ENCODE results near the gene OTUB2.

DNA sequence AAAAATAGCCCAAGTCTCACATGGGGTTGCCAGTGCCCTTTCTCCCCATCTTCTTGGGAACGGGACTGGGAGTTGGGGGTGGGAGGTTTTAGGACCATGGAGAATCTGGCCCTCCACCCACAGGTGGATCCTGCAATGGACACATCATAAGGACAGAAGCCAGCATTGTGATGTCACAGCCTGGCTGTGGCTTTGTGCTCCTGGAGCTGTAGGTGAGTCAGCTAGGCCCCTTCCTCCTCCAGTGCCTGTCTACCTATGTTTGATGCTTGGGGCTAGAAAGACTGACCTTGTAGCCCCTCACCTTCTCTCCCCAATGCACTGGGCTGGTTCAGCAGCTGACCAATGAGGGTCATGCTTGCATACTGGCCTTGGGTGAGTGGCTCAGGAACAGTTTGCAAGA lies 29.1 kb upstream of the OTUB2 start, which contains the start of gene CCDC197:
- no peak for TF ChIP-seq CTCF (IDR thresholded peaks at IDR 0.05)
- TF ChIP-seq POLR2A (IDR thresholded peaks at IDR 0.05), result no peak
- no peak for TF ChIP-seq POLR2AphosphoS5 (IDR thresholded peaks at IDR 0.05; ENCODE audit: insufficient read depth in 1 of 2, low read depth in 1 of 2)

All from vagina (tissue), 2 donors.